Kidney tubule cell (primary cell): ENCODE data around the gene LSG1.
"Not testable (repeated sequence)": the region's sequence is repeated elsewhere in the genome, so short reads cannot be mapped to it uniquely, and the experiment has no call there.

Experiments used
- DNase-seq: peaks from one replicate; pipeline ENCODE4 v3.0.0-alpha.2; 2018; ENCODE audit warnings: low spot score

Gene LSG1

DNA sequence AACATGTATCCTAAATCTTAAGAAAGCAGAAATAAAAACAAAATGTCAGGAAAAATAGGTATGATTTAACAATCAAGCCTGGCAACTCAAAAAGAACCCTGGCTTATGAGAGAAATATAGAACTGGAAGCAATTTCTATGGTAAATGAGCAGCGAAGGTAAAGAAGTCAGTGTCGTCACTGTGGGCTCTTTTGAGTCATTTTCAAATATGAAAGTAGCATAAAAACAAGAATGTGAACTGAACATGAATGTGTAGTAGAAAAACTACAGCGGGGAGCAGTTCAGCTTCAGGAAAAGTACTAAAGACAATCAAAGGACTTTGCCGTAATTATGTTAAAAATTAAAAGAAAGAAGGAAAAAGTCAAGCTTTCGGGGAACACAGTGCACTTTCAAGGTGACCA, 17.5 kb downstream of the LSG1 start:
- DNase-seq, result no peak

GRCh38 chr3:194647747-194648146, 24.2 kb downstream of the LSG1 start:
- no peak for DNase-seq

DNA sequence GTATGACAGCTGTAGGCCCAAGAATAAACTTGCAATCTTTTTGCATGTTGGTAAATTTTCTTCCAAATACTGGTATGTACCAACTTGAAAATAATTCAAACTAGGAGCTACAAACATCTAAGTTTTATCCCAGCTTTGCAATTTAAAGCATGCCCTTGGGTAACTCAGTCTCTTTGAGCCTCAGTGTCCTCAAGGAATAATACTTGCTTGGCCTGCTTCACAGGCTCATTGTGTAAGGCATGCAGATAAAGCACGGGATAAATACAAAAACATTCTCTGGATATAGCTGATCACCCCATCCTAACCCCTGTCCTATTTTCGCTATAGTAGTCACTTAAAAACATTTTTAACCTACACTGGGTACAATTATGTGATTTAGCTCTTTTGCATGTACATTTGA, 29.2 kb downstream of the LSG1 start:
- no peak for DNase-seq

DNA sequence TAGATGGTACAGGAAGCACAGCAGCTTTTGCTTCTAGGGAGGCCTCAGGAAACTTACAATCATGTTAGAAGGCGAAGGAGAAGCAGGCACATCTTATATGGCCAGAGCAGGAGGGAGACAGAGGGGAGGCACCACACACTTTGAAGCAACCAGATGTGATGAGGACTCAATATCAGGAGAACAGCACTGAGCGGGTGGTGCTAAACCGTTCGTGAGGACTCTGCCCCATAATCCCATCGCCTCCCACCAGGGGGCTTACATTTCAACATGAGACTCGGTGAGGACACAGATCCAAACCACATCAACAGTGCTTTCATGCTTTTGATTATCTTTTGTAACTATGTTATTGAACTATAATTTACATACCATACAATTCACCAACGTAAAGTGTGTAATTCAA, 31.2 kb downstream of the LSG1 start:
- no peak for DNase-seq

- no peak for DNase-seq
Observed at GRCh38 chr3:194638991-194639605, 32.9 kb downstream of the LSG1 start.

DNA sequence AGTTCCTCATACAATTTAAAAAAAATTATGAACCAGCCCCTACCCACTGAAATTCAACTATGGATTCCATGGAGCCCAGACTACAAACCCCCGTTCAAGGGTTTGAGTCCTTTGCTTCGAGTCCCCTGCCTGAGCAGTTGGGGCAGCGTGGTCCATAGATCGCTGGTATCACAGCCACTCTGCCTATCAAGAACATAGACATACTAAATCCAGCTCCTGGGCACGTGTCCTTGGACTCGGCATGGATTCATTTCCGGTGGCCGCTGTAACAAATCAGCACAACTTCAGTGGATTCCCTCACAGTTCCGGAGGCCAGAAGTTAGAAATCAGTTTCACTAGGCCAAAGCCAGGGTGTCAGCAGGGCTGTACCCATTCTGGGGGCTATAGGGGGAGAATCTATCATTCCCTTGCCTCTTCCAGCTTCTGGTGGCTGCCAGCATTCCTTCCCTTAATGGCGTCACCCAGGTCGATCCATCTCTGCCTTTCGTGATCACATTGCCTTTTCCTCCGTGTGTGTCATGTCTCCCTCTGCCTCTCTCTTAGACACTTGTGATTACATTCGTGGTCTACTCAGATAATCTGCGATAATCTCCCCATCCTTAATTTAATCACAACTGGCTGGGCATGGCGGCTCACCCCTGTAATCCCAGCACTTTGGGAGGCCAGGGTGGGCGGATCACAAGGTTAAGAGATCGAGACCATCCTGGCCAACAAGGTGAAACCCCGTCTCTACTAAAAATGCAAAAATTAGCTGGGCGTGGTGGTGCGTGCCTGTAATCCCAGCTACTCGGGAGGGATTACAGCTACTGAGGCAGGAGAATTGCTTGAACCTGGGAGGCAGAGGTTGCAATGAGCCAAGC, 34.2 kb downstream of the LSG1 start:
- no peak for DNase-seq

- no peak for DNase-seq
Observed at GRCh38 chr3:194637066-194637465, 34.9 kb downstream of the LSG1 start.

GRCh38 chr3:194633349-194634004, 38.5 kb downstream of the LSG1 start, which contains the start of gene TMEM44:
TSS of gene TMEM44 (minus strand) at chr3:194633419. CDS start at chr3:194633215, 204 bp downstream.
- peak; percentile 91 for DNase-seq

- peak; percentile 40 for DNase-seq
Observed at GRCh38 chr3:194632809-194633348, 39.1 kb downstream of the LSG1 start.

DNA sequence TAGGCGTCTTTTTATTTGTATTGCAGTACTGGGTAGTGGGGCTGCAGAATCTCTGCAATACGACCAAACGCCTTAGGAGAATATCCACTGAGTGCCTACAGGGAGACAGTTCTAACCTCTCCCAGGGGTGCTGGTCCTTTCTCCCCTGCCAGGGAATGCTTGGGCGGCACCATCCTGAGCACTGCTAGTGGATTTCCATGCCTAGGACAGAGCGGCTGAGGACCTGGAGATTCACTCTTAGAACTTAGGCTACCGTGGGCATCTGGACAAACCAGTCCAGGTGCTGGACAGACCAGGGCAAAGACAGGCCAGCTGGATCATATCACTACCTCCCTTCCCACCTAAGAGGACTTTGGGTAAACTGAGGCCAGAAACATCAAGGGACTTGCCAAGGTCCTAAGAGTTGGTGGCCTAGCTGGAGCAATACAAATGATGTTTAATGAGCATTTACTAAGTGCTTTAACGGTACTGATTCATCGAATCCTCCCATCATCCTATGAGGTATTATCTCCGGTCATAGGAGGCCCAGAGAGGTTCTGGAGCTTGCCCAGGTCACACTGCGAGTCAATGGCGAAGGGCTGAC, 39.7 kb downstream of the LSG1 start:
- DNase-seq, result no peak

- DNase-seq, result no peak
Observed at GRCh38 chr3:194631696-194632095, 40.3 kb downstream of the LSG1 start.

DNA sequence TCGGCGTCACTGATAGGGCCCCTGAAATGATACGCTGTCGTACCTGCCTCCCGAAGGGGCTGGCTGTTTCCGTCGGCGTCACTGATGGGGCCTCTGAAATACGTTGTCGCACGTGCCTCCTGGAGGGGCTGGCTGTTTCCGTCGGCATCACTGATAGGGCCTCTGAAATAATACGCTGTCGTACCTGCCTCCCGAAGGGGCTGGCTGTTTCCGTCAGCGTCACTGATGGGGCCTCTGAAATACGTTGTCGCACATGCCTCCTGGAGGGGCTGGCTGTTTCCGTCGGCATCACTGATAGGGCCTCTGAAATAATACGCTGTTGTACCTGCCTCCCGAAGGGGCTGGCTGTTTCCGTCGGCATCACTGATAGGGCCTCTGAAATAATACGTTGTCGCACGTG, 41.3 kb downstream of the LSG1 start:
- DNase-seq, result not testable (repeated sequence)

GRCh38 chr3:194624956-194625355, 47.0 kb downstream of the LSG1 start:
- no peak for DNase-seq

DNA sequence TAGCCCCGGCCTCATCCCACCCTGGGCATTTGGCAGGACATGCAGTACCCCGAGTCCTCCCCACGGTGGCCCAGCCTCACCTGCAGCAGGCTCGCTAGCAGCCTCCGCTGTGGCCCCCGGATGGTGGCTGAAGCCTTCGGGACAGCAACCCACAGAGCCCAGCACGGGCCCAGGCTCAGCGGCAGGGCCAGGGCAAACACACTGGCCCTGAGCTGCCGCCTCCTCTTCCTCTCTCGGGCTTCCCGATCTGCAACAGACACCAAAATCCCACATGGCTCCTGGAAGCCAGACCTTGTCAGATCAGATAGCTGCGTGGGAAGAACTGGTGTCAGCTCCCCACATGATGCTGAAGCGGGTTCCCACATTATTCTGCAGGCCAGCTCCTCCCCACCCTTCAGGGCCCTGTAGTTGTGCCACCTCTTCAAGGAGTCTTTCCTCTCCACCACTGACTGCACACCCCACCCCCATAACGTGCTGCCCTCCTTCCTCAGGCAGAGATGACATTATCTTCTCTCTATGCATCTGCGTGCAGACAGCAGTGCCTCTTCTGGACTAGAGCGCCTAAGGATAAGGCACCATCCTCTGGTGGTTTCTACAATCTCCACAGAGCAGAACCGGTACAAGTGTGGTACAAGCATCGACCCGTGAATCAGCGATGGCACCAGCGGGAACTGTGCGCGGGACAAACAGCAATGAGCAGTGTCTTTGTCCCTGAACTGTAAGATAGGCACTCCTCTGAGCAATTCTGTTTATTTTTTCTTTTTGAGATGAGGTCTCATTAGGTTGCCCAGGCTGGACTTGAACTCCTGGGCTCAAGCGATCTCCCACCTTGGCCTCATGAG, 48.3 kb downstream of the LSG1 start:
- no peak for DNase-seq

GRCh38 chr3:194622621-194623340, 49.2 kb downstream of the LSG1 start:
- DNase-seq, result no peak

DNA sequence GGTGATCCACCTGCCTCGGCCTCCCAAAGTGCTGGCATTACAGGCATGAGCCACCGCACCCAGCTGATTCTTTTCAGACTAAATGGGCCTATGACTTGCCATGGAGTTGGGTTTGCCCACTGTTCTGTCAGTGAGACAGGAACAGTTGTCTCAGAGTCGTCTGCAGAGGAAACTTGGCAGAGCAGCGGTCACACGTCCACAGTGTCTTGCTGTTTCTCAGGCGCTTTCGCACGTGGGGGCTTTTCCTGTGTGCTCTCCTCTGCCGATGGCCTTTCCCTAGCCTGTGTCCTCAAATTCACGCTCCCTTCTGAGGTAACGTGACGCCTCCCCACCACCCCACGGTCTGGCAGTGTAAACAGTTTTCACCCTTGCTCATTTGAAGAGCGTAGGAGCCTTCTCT, 50.0 kb downstream of the LSG1 start:
- no peak for DNase-seq

DNA sequence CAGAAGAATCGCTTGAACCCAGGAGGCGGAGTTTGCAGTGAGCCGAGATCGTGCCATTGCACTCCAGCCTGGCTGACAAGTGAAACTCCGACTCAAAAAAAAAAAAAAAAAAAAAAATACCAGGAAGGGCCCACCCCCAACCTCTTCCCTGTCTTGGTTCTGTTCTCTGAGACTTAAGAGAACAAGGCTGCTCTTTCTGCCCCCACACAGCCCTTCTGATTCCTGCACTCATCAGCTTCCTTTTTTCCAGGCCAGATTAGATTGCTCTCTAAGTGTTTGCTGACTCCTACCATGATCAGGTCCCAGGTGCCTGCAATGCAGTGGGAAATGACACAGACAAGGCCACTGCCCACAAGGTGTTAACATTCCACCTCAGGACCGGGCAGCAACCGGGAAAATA, 51.8 kb downstream of the LSG1 start:
- DNase-seq, result no peak

DNA sequence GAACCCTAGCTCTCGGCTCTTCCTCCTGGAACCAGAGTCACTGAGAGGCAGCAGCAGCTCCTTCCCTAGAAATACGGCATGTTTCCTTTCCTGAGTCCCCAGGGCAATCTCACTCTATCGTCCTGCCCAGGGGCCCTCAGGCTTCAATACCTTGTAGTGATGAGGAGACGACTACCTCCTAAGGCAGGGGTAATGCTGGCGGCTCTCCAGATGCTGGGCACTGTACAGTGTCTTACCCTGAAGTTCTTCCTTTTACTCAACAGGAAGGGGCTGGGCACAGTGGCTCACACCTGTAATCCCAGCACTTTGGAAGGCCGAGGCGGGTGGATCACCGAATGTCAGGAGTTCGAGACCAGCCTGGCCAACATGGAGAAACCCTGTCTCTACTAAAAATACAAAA, 52.2 kb downstream of the LSG1 start:
- no peak for DNase-seq

- DNase-seq, result no peak
Observed at GRCh38 chr3:194618858-194619608, 53.0 kb downstream of the LSG1 start.

DNA sequence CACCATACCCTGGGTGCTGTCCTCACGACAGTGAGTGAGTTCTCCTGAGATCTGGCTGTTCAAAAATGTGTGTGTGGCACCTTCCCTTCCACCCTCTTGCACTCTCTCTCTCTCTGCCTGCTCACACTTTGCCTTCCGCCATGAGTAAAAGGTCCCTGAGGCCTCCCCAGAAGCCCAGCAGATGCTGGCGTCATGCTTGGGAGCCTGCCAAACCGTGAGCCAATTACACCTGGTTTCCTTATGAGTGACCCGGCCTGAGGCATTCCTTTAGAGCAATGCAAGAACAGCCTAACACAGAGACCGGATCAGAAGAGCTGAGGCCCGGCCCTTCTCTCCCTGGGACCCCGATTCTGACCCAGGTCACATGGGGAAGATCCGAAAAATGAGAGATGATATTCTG, 54.2 kb downstream of the LSG1 start:
- peak; percentile 78 for DNase-seq
